Memory B cell (primary cell): Measurements from ENCODE around the gene GRIA4.
"Not testable (repeated sequence)": the region's sequence is repeated elsewhere in the genome, so short reads cannot be mapped to it uniquely, and the experiment has no call there.

Source experiments
- ATAC-seq: fragments of 150-1000 bp; cut with Tn5 transposase; 2 replicates; pipeline ENCODE4 v1.10.0; 2021; ENCODE audit warnings: low read depth, mild to moderate bottlenecking, moderate library complexity
- DNase-seq, 2 donors: peaks; one replicate each; pipeline ENCODE4 v3.0.0; 2022; ENCODE audit warnings: low spot score in 2 of 2
- H3K27ac Mint-ChIP-seq: one replicate; pipeline ENCODE4 v1.8.0; 2022; ENCODE audit warnings: mild to moderate bottlenecking, moderate library complexity, mixed read lengths
- H3K27me3 Mint-ChIP-seq: one replicate; pipeline ENCODE4 v1.8.0; 2022; ENCODE audit warnings: mixed read lengths
- H3K36me3 Mint-ChIP-seq: one replicate; pipeline ENCODE4 v1.8.0; 2022; ENCODE audit warnings: mild to moderate bottlenecking, mixed read lengths
- H3K4me1 Mint-ChIP-seq: one replicate; pipeline ENCODE4 v1.8.0; 2022; ENCODE audit warnings: mixed read lengths
- H3K4me3 Mint-ChIP-seq: one replicate; pipeline ENCODE4 v1.8.0; 2022; ENCODE audit warnings: mild to moderate bottlenecking, moderate library complexity, mixed read lengths
- H3K9me3 Mint-ChIP-seq: one replicate; pipeline ENCODE4 v1.8.0; 2022; ENCODE audit warnings: mixed read lengths

GRIA4 gene

GRCh38 chr11:105769627-105770026 is 159.8 kb downstream of the GRIA4 start:
- Mint-ChIP-seq H3K4me1 (no peaks in the 10 kb centered on the region), H3K27me3 (peaks cover 3% of the 10 kb centered on the region), H3K9me3 (no peaks in the 10 kb centered on the region), H3K27ac (no peak overlapping the region), H3K4me3 (no peak overlapping the region), H3K36me3 (no peaks in the 10 kb centered on the region)
- ATAC-seq = no peak
- DNase-seq = no peak

GRCh38 chr11:105773452-105773851 is 163.6 kb downstream of the GRIA4 start:
- H3K36me3 Mint-ChIP-seq, H3K9me3 Mint-ChIP-seq, DNase-seq, H3K4me3 Mint-ChIP-seq, H3K27ac Mint-ChIP-seq, H3K27me3 Mint-ChIP-seq, H3K4me1 Mint-ChIP-seq, ATAC-seq: not testable (repeated sequence)

- Mint-ChIP-seq H3K27ac (no peak overlapping the region), H3K36me3 (no peaks in the 10 kb centered on the region), H3K4me3 (no peak overlapping the region), H3K4me1 (no peaks in the 10 kb centered on the region), H3K9me3 (no peaks in the 10 kb centered on the region), H3K27me3 (peaks cover 5% of the 10 kb centered on the region)
- no peak for ATAC-seq
- DNase-seq = no peak
These were observed 165.0 kb downstream of the GRIA4 start for GRCh38 chr11:105774899-105775298.

- H3K9me3 Mint-ChIP-seq = no peaks in the 10 kb centered on the region
- H3K4me1 Mint-ChIP-seq = no peaks in the 10 kb centered on the region
- H3K4me3 Mint-ChIP-seq = no peak overlapping the region
- no peak overlapping the region for H3K27ac Mint-ChIP-seq
- H3K36me3 Mint-ChIP-seq = no peaks in the 10 kb centered on the region
- DNase-seq (no peak), ATAC-seq (no peak)
- peaks cover 2% of the 10 kb centered on the region for H3K27me3 Mint-ChIP-seq
These were observed 171.1 kb downstream of the GRIA4 start for GRCh38 chr11:105780781-105781525.

- Mint-ChIP-seq H3K27me3 (peaks cover under 1% of the 10 kb centered on the region), H3K27ac (no peak overlapping the region), H3K4me3 (no peak overlapping the region), H3K9me3 (no peaks in the 10 kb centered on the region), H3K36me3 (no peaks in the 10 kb centered on the region), H3K4me1 (no peaks in the 10 kb centered on the region)
- DNase-seq (no peak), ATAC-seq (no peak)
These were observed 171.9 kb downstream of the GRIA4 start for GRCh38 chr11:105781807-105782206.

- Mint-ChIP-seq H3K4me1 (no peaks in the 10 kb centered on the region), H3K27ac (no peak overlapping the region), H3K36me3 (no peaks in the 10 kb centered on the region), H3K27me3 (no peaks in the 10 kb centered on the region), H3K9me3 (no peaks in the 10 kb centered on the region), H3K4me3 (no peak overlapping the region)
- no peak for DNase-seq
- no peak for ATAC-seq
These were observed 173.3 kb downstream of the GRIA4 start for GRCh38 chr11:105783216-105783615.

- ATAC-seq, DNase-seq, H3K9me3 Mint-ChIP-seq, H3K4me3 Mint-ChIP-seq, H3K4me1 Mint-ChIP-seq, H3K27ac Mint-ChIP-seq, H3K36me3 Mint-ChIP-seq, H3K27me3 Mint-ChIP-seq: not testable (repeated sequence)
These were observed 176.0 kb downstream of the GRIA4 start for GRCh38 chr11:105785850-105786249.

- Mint-ChIP-seq H3K36me3 (no peaks in the 10 kb centered on the region), H3K27ac (no peak overlapping the region), H3K9me3 (no peaks in the 10 kb centered on the region), H3K27me3 (no peaks in the 10 kb centered on the region), H3K4me1 (no peaks in the 10 kb centered on the region), H3K4me3 (no peak overlapping the region)
- ATAC-seq (no peak), DNase-seq (no peak)
These were observed 176.9 kb downstream of the GRIA4 start for GRCh38 chr11:105786741-105787140.

- DNase-seq = no peak
- no peaks in the 10 kb centered on the region for H3K27me3 Mint-ChIP-seq
- H3K4me1 Mint-ChIP-seq = no peaks in the 10 kb centered on the region
- H3K36me3 Mint-ChIP-seq = no peaks in the 10 kb centered on the region
- no peak for ATAC-seq
- no peak overlapping the region for H3K27ac Mint-ChIP-seq
- H3K4me3 Mint-ChIP-seq = no peak overlapping the region
- no peaks in the 10 kb centered on the region for H3K9me3 Mint-ChIP-seq
These were observed 179.9 kb downstream of the GRIA4 start for GRCh38 chr11:105789579-105790420.

- H3K27ac Mint-ChIP-seq = no peak overlapping the region
- no peaks in the 10 kb centered on the region for H3K4me1 Mint-ChIP-seq
- no peaks in the 10 kb centered on the region for H3K36me3 Mint-ChIP-seq
- no peak for ATAC-seq
- no peaks in the 10 kb centered on the region for H3K27me3 Mint-ChIP-seq
- DNase-seq = no peak
- no peaks in the 10 kb centered on the region for H3K9me3 Mint-ChIP-seq
- H3K4me3 Mint-ChIP-seq = no peak overlapping the region
These were observed 181.0 kb downstream of the GRIA4 start for GRCh38 chr11:105790840-105791239.

- Mint-ChIP-seq H3K27me3 (no peaks in the 10 kb centered on the region), H3K9me3 (no peaks in the 10 kb centered on the region), H3K36me3 (no peaks in the 10 kb centered on the region), H3K4me3 (no peak overlapping the region), H3K27ac (no peak overlapping the region), H3K4me1 (no peaks in the 10 kb centered on the region)
- DNase-seq (no peak), ATAC-seq (no peak)
These were observed 183.2 kb downstream of the GRIA4 start for GRCh38 chr11:105793092-105793491.

GRCh38 chr11:105799263-105799662 is 189.4 kb downstream of the GRIA4 start:
- ATAC-seq (no peak), DNase-seq (no peak)
- H3K9me3 Mint-ChIP-seq = no peaks in the 10 kb centered on the region
- no peaks in the 10 kb centered on the region for H3K4me1 Mint-ChIP-seq
- H3K4me3 Mint-ChIP-seq = no peak overlapping the region
- H3K27ac Mint-ChIP-seq = no peak overlapping the region
- no peaks in the 10 kb centered on the region for H3K27me3 Mint-ChIP-seq
- no peaks in the 10 kb centered on the region for H3K36me3 Mint-ChIP-seq

GRCh38 chr11:105799728-105800462 is 190.0 kb downstream of the GRIA4 start:
- DNase-seq = no peak
- H3K9me3 Mint-ChIP-seq = no peaks in the 10 kb centered on the region
- no peak for ATAC-seq
- H3K4me3 Mint-ChIP-seq = no peak overlapping the region
- no peak overlapping the region for H3K27ac Mint-ChIP-seq
- H3K36me3 Mint-ChIP-seq = no peaks in the 10 kb centered on the region
- no peaks in the 10 kb centered on the region for H3K4me1 Mint-ChIP-seq
- no peaks in the 10 kb centered on the region for H3K27me3 Mint-ChIP-seq

- Mint-ChIP-seq H3K9me3 (no peaks in the 10 kb centered on the region), H3K27me3 (no peaks in the 10 kb centered on the region), H3K4me1 (no peaks in the 10 kb centered on the region), H3K4me3 (no peak overlapping the region), H3K36me3 (no peaks in the 10 kb centered on the region), H3K27ac (no peak overlapping the region)
- ATAC-seq = no peak
- no peak for DNase-seq
These were observed 192.5 kb downstream of the GRIA4 start for GRCh38 chr11:105802390-105802789.
